ENCODE data around the gene ESRRA. TPM values are rescaled to one million over a fixed set of nuclear protein-coding genes. Genes with fewer than 3 reads are reported as not detected.

The ESRRA gene
- total and polyA plus RNA-seq, 2 of the 13 experiments (the other 11 are each of a cell fraction or from before 2014, with no cell fraction given), result 18.1 to 36.3 TPM

GRCh38 chr11:64304316-64305072 is 830 bp upstream of the ESRRA start (continued):
- TF ChIP-seq ZNF598 (CRISPR knock-in tag; IDR thresholded peaks at IDR 0.05; ENCODE audit: borderline replicate concordance) (no peak), SMAD3 (CRISPR knock-in tag; IDR thresholded peaks at IDR 0.05) (0 out of 2 replicates have a peak, but pooled peaks have one; percentile 11), ZNF280D (CRISPR knock-in tag; IDR thresholded peaks at IDR 0.05) (no peak; the same call in 1 of the 2 replicates), SRSF9 (IDR thresholded peaks at IDR 0.05; ENCODE audit: borderline replicate concordance, insufficient read depth, low read depth, low read length, poor library complexity, severe bottlenecking) (no peak), ZNF10 (CRISPR knock-in tag; IDR thresholded peaks at IDR 0.05; ENCODE audit: borderline replicate concordance, low read depth) (no peak), ZNF550 (CRISPR knock-in tag; IDR thresholded peaks at IDR 0.05; ENCODE audit: borderline replicate concordance) (no peak), LRRFIP1 (CRISPR knock-in tag; conservative IDR thresholded peaks at IDR 0.05) (no peak), DDIT3 (CRISPR knock-in tag; IDR thresholded peaks at IDR 0.05) (no peak), CEBPG (CRISPR knock-in tag; IDR thresholded peaks at IDR 0.05) (no peak), FOSL1 (CRISPR knock-in tag; IDR thresholded peaks at IDR 0.05; ENCODE audit: borderline replicate concordance) (no peak), KAT8 (CRISPR knock-in tag; IDR thresholded peaks at IDR 0.05) (peak; percentile 66; the same call in 1 of the 2 replicates), GTF3A (CRISPR knock-in tag; conservative IDR thresholded peaks at IDR 0.05) (no peak), TOE1 (CRISPR knock-in tag; IDR thresholded peaks at IDR 0.05) (no peak), E2F2 (CRISPR knock-in tag; IDR thresholded peaks at IDR 0.05; ENCODE audit: borderline replicate concordance) (no peak), TFDP2 (CRISPR knock-in tag; IDR thresholded peaks at IDR 0.05) (no peak), SMYD3 (CRISPR knock-in tag; IDR thresholded peaks at IDR 0.05) (no peak), ZNF572 (CRISPR knock-in tag; IDR thresholded peaks at IDR 0.05) (no peak), ZNF441 (CRISPR knock-in tag; IDR thresholded peaks at IDR 0.05; ENCODE audit: borderline replicate concordance) (no peak), RELA (CRISPR knock-in tag; IDR thresholded peaks at IDR 0.05) (no peak), GATAD1 (CRISPR knock-in tag; IDR thresholded peaks at IDR 0.05) (0 out of 2 replicates have a peak, but pooled peaks have one; percentile 43), BORCS8-MEF2B (CRISPR knock-in tag; IDR thresholded peaks at IDR 0.05) (no peak), SP1 (IDR thresholded peaks at IDR 0.05) (no peak), SP1 (CRISPR knock-in tag; IDR thresholded peaks at IDR 0.05) (no peak)
